K562 (cell line): Measurements from ENCODE around the gene CSNK2A1. TPM values are rescaled to one million over a fixed set of nuclear protein-coding genes. Genes with fewer than 3 reads are reported as not detected.

Experiments used
- ATAC-seq: fragments of 200-7000 bp; cut with Tn5 transposase; 3 replicates; pipeline ENCODE4 v1.9.1; 2020; ENCODE audit warnings: moderate library complexity
- BruUV-seq: library from RNA; stranded (reverse); fragments of 400-500 nt; replicated peaks from 2 replicates; lab custom pipeline; 2021; lab: Mats Ljungman, UMichigan
- CTCF ChIA-PET: fragments of 300-600 bp; formaldehyde crosslinking; extraction: SDS; loops from one replicate; lab custom pipeline; 2021; ENCODE audit warnings: low intra/inter-chr PET ratio; lab: Yijun Ruan, JAX
- POLR2A ChIA-PET: fragments of 300-600, 350-650 bp; sonication (Branson Sonifier 250); formaldehyde crosslinking; extraction: SDS; loops from one replicate; lab custom pipeline; 2021; ENCODE audit warnings: antibody characterized with exemption, inconsistent platforms; lab: Yijun Ruan, JAX
- DNase-seq, 4 experiments: peaks; one replicate each; pipeline versions ENCODE4 v3.0.0 to v3.0.0-alpha.2; 2011 to 2018; ENCODE audit warnings: low spot score in 3 of 4, mixed read lengths in 3 of 4; ENCODE audit errors: extremely low read depth in 1 of 4
- FAIRE-seq: peaks from 2 replicates; lab custom pipeline; 2011; peaks lifted over from hg19 to GRCh38; lab: Jason Lieb, UNC
- H2AFZ ChIP-seq: 2 replicates; pipeline ENCODE4 v1.6.0; 2011; ENCODE audit warnings: low read depth, low read length, control low read depth, inconsistent platforms
- H3K27ac ChIP-seq: fragments of 200-600 bp; 3 replicates; pipeline ENCODE4 v1.8.0; 2011; ENCODE audit warnings: low read depth, mild to moderate bottlenecking, control low read depth, inconsistent platforms, low read length, moderate library complexity, mixed read lengths; ENCODE audit errors: extremely low read depth
- H3K27me3 ChIP-seq, 2 experiments: fragments of 300-600 bp in 1 of 2; 2 replicates in 1 of 2; 3 replicates in 1 of 2; pipeline versions ENCODE4 v1.6.0 to v1.8.0; 2011; ENCODE audit warnings: inconsistent platforms in 2 of 2, low read length in 2 of 2, mild to moderate bottlenecking in 1 of 2, mixed read lengths in 1 of 2, moderate library complexity in 1 of 2; ENCODE audit not compliant: control insufficient read depth in 2 of 2, insufficient read depth in 2 of 2
- H3K36me3 ChIP-seq: fragments of 300-600 bp; 3 replicates; pipeline ENCODE4 v1.8.0; 2011; ENCODE audit warnings: mild to moderate bottlenecking, low read length, inconsistent platforms; ENCODE audit not compliant: control insufficient read depth, insufficient read depth
- H3K4me1 ChIP-seq, 2 experiments: fragments of 200-600 bp in 1 of 2; replicated peaks in 1 of 2; 2 replicates in 1 of 2; 3 replicates in 1 of 2; pipeline versions ENCODE4 v1.5.1 to v1.8.0; 2011; ENCODE audit warnings: inconsistent platforms in 2 of 2, low read length in 2 of 2, mild to moderate bottlenecking in 1 of 2, mixed read lengths in 1 of 2, moderate library complexity in 1 of 2; ENCODE audit not compliant: control insufficient read depth in 2 of 2, insufficient read depth in 2 of 2
- H3K4me2 ChIP-seq: 2 replicates; pipeline ENCODE4 v1.6.1; 2011; ENCODE audit warnings: low read length, control low read depth, inconsistent platforms, mixed read lengths; ENCODE audit not compliant: insufficient read depth
- H3K4me3 ChIP-seq: fragments of 200-600 bp; sonication (generic), shearing (Covaris generic); 2 replicates; pipeline ENCODE4 v1.5.1; 2016; ENCODE audit warnings: control low read depth, inconsistent platforms
- H3K79me2 ChIP-seq: fragments of 200-600 bp; 3 replicates; pipeline ENCODE4 v1.8.0; 2011; ENCODE audit warnings: low read length, inconsistent platforms; ENCODE audit not compliant: control insufficient read depth, insufficient read depth
- H3K9ac ChIP-seq, 2 experiments: 2 replicates each; pipeline versions ENCODE4 v1.6.0 to v1.6.1; 2011; ENCODE audit warnings: low read depth in 2 of 2, low read length in 2 of 2, control low read depth in 1 of 2, inconsistent platforms in 1 of 2, mild to moderate bottlenecking in 1 of 2, mixed read lengths in 1 of 2; ENCODE audit not compliant: insufficient read depth in 1 of 2
- H3K9me1 ChIP-seq: one replicate; pipeline ENCODE4 v1.6.0; 2011; ENCODE audit warnings: inconsistent platforms, mild to moderate bottlenecking, low read length, moderate library complexity; ENCODE audit not compliant: control insufficient read depth, insufficient read depth
- H3K9me3 ChIP-seq: replicated peaks from 2 replicates; pipeline ENCODE4 v1.5.1; 2011; ENCODE audit warnings: low read depth, low read length, inconsistent platforms; ENCODE audit not compliant: control insufficient read depth, insufficient read depth
- H4K20me1 ChIP-seq: replicated peaks from 2 replicates; pipeline ENCODE4 v1.6.1; 2011; ENCODE audit warnings: low read length, inconsistent platforms, mixed read lengths; ENCODE audit not compliant: control insufficient read depth, insufficient read depth
- ETV6 ChIP-seq, 3 experiments: fragments of 150-350 bp in 1 of 3; sonication (generic) in 1 of 3; formaldehyde crosslinking in 1 of 3; IDR thresholded peaks; 2 replicates each; pipeline versions ENCODE4 v1.6.1 to v1.8.0; 2014 to 2022; ENCODE audit warnings: borderline replicate concordance in 2 of 3, low read depth in 2 of 3, antibody characterized with exemption in 1 of 3, low read length in 1 of 3, mild to moderate bottlenecking in 1 of 3, missing genetic modification reagents in 1 of 3
- HMGN3 ChIP-seq: IDR thresholded peaks from 2 replicates; pipeline ENCODE4 v1.6.1; 2011; ENCODE audit warnings: borderline replicate concordance, low read depth, mild to moderate bottlenecking, mixed read lengths, low read length; ENCODE audit not compliant: insufficient read length; ENCODE audit errors: extremely low read depth
- L3MBTL2 ChIP-seq: fragments of 450-650 bp; IDR thresholded peaks from 2 replicates; pipeline ENCODE4 v1.6.1; 2016; ENCODE audit warnings: mild to moderate bottlenecking, moderate library complexity
- NFRKB ChIP-seq: fragments of 450-650 bp; IDR thresholded peaks from 2 replicates; pipeline ENCODE4 v1.6.1; 2016; ENCODE audit warnings: low read depth
- NR2C2 ChIP-seq, 2 experiments: fragments of 200-800 bp in 1 of 2; sonication (Bioruptor generic) in 1 of 2; sonication (generic) in 1 of 2; formaldehyde crosslinking in 1 of 2; IDR thresholded peaks; 2 replicates each; pipeline versions ENCODE4 v1.6.1 to v1.8.0; 2016 to 2022; ENCODE audit warnings: mild to moderate bottlenecking in 1 of 2, missing compliant biosample characterization in 1 of 2, missing genetic modification characterization in 1 of 2, missing genetic modification reagents in 1 of 2
- TOE1 ChIP-seq, 2 experiments: fragments of 450-650 bp in 1 of 2; sonication (generic) in 1 of 2; formaldehyde crosslinking in 1 of 2; IDR thresholded peaks; 2 replicates each; pipeline versions ENCODE4 v1.7.1 to v1.8.0; 2016 to 2022; ENCODE audit warnings: borderline replicate concordance in 2 of 2, mild to moderate bottlenecking in 2 of 2, antibody characterized with exemption in 1 of 2, inconsistent platforms in 1 of 2, low read depth in 1 of 2, missing genetic modification reagents in 1 of 2, moderate library complexity in 1 of 2
- ZNF398 ChIP-seq: fragments of 250-450 bp; sonication (Bioruptor Pico); IDR thresholded peaks from 2 replicates; pipeline ENCODE4 v1.8.0; 2021; ENCODE audit warnings: moderate library complexity, mild to moderate bottlenecking, inconsistent platforms
- WGBS: fragments of 100-300 bp; shearing (Covaris generic); methylation state at CpG from one replicate; pipeline ENCODE4 v1.1.6; 2016; ENCODE audit warnings: low coverage, mixed read lengths; ENCODE audit not compliant: insufficient coverage; ENCODE audit errors: missing lambda C conversion rate; 5-methylcytosine and 5-hydroxymethylcytosine counted together
- in situ Hi-C: fragments of 300-500 bp; cut with MboI; formaldehyde crosslinking; loops from 4 replicates; pipeline ENCODE4 v1.15.0; 2018; ENCODE audit warnings: inconsistent platforms, mixed read lengths
- intact Hi-C: fragments of 100-400 bp; cut with micrococcal nuclease; formaldehyde crosslinking; loops from 2 replicates; pipeline ENCODE4 v1.14.2; 2022
- polyA plus RNA-seq, 8 experiments: library from polyadenylated mRNA; depleted of rRNA in 4 of 8; stranded (reverse) in 5 of 8; unstranded in 3 of 8; fragments of >200 nt; fragmentation: Nextera tagmentation in 2 of 8; fragmentation: Illumina TruSeq in 1 of 8; extraction: Ambion mirVana in 2 of 8; extraction: Trizol in 1 of 8; gene quantifications; 2 replicates each; pipeline versions ENCODE4 v1.2.1 to v1.2.3, GENCODE V29; 2011 to 2014; ENCODE audit warnings: inconsistent platforms in 1 of 8, missing spikeins in 1 of 8
- total RNA-seq, 7 experiments: library from RNA; depleted of rRNA in 6 of 7; stranded (reverse); fragments of >200 nt in 6 of 7; fragmentation: Illumina TruSeq in 2 of 7; extraction: Trizol in 2 of 7; gene quantifications; 2 replicates each; pipeline versions ENCODE4 v1.2.1 to v1.2.3, GENCODE V29; 2011 to 2021; ENCODE audit warnings: low replicate concordance in 1 of 7

Gene CSNK2A1
- total and polyA plus RNA-seq, 9 of the 15 experiments (the other 6 are each of a cell fraction or from before 2014, with no cell fraction given), result 71.0 to 251 (median 103) TPM

GRCh38 chr20:462199-462991 lies 81.2 kb downstream of the CSNK2A1 start, which contains the start of gene TBC1D20:
Gene TBC1D20, minus strand, starts transcription at chr20:462533. Its CDS starts 128 bp downstream, at chr20:462405.
- H3K36me3 ChIP-seq, result peaks cover 15% of the 10 kb centered on the region; the same call in 1 of the 3 replicates
- peak within 1 kb of the TSS; percentile 93 for H3K4me3 ChIP-seq
- CTCF ChIA-PET, result no interaction called here
- WGBS, result under 1% methylated on average over 38 of the region's 80 CpGs
- FAIRE-seq (peak; percentile 94), DNase-seq (peak; percentile 85 to 90 (median 88)), ATAC-seq (peak; percentile 93)
- peak within 1 kb of the TSS; percentile 89 for H3K27ac ChIP-seq
- POLR2A ChIA-PET, result interaction anchor here (0.5 to 1.2 kb wide), 7 partner anchors 11 to 190 kb away, joined by 3 to 8 read pairs (median 3); no protein-coding TSS in a partner anchor
- H2AFZ ChIP-seq, result peak within 1 kb of the TSS; percentile 98
- intact Hi-C loops, result loop anchor here (5.0 kb wide), 1 partner anchor 60 kb away; no protein-coding TSS in a partner anchor
- H3K79me2 ChIP-seq, result peaks cover 49% of the 10 kb centered on the region
- H3K4me1 ChIP-seq, result peaks cover 4 to 21% of the 10 kb centered on the region in 2 experiments; a peak in 4 of 5 replicates
- peak within 1 kb of the TSS; percentile 78 to 97 for H3K9ac ChIP-seq
- BruUV-seq, result no TSS peak
- H3K27me3 ChIP-seq, result no peaks in the 10 kb centered on the region
- H3K9me1 ChIP-seq, result no peaks in the 10 kb centered on the region
- H4K20me1 ChIP-seq, result peaks cover 16% of the 10 kb centered on the region
- peak within 1 kb of the TSS; percentile 83 for H3K4me2 ChIP-seq
- no peaks in the 10 kb centered on the region for H3K9me3 ChIP-seq
- in situ Hi-C loops, result no loop called here
- TF ChIP-seq NFRKB, result no peak
- TF ChIP-seq ETV6 (IDR thresholded peaks at IDR 0.05; ENCODE audit: borderline replicate concordance in 1 of 2, low read depth in 2 of 2, low read length in 1 of 2), result no peak
- TF ChIP-seq ETV6 (CRISPR knock-in tag; IDR thresholded peaks at IDR 0.05; ENCODE audit: borderline replicate concordance), result no peak
- TF ChIP-seq ZNF398 (CRISPR knock-in tag), result no peak
- TF ChIP-seq L3MBTL2, result peak; percentile 89
- no peak for TF ChIP-seq NR2C2 (CRISPR knock-in tag; IDR thresholded peaks at IDR 0.05)
- TF ChIP-seq NR2C2 (tag; IDR thresholded peaks at IDR 0.05), result no peak; the same call in 1 of the 2 replicates
- TF ChIP-seq HMGN3, result peak; percentile 79
- TF ChIP-seq TOE1 (IDR thresholded peaks at IDR 0.05; ENCODE audit: borderline replicate concordance), result no peak
- no peak for TF ChIP-seq TOE1 (CRISPR knock-in tag; IDR thresholded peaks at IDR 0.05; ENCODE audit: borderline replicate concordance, low read depth)
